BJ (cell line): Measurements from ENCODE around the gene LAG3. TPM values are rescaled to one million over a fixed set of nuclear protein-coding genes. Genes with fewer than 3 reads are reported as not detected.
A peak's percentile ranks its signal among the peaks of the same experiment; 100 is the strongest.

Source experiments
- CTCF ChIA-PET: fragments of 350-600 bp; formaldehyde crosslinking; extraction: SDS; loops from one replicate; lab custom pipeline; 2021; ENCODE audit warnings: antibody characterized with exemption, inconsistent platforms; lab: Yijun Ruan, JAX
- POLR2A ChIA-PET: fragments of 300-600 bp; sonication (Branson Sonifier 250); formaldehyde crosslinking; extraction: SDS; loops from one replicate; lab custom pipeline; 2021; ENCODE audit warnings: antibody characterized with exemption; lab: Charles Lee
- DNase-seq: peaks from one replicate; pipeline ENCODE4 v3.0.0-alpha.2; 2011; ENCODE audit warnings: low read depth
- H3K27me3 ChIP-seq: 2 replicates; pipeline ENCODE4 v1.6.0; 2011; ENCODE audit warnings: low read length; ENCODE audit not compliant: control insufficient read depth, insufficient read depth
- H3K36me3 ChIP-seq: 2 replicates; pipeline ENCODE4 v1.5.1; 2011; ENCODE audit warnings: low read length; ENCODE audit not compliant: control insufficient read depth, insufficient read depth
- H3K4me3 ChIP-seq: 2 replicates; pipeline ENCODE4 v1.5.1; 2011; ENCODE audit warnings: low read depth, mild to moderate bottlenecking, control low read depth, low read length
- polyA plus RNA-seq: library from polyadenylated mRNA; depleted of rRNA; stranded (reverse); fragments of >200 nt; gene quantifications from 2 replicates; pipeline ENCODE4 v1.2.3, GENCODE V29; 2011
- TF ChIP-seq, protein P1 (sequence below): IDR thresholded peaks from 2 replicates; pipeline ENCODE4 v1.5.1; 2011; ENCODE audit warnings: low read depth, mild to moderate bottlenecking, control low read depth, inconsistent platforms, low read length, moderate library complexity; ENCODE audit not compliant: insufficient read depth

LAG3 gene
- polyA plus RNA-seq, 1 experiment, result 0.50 TPM

DNA sequence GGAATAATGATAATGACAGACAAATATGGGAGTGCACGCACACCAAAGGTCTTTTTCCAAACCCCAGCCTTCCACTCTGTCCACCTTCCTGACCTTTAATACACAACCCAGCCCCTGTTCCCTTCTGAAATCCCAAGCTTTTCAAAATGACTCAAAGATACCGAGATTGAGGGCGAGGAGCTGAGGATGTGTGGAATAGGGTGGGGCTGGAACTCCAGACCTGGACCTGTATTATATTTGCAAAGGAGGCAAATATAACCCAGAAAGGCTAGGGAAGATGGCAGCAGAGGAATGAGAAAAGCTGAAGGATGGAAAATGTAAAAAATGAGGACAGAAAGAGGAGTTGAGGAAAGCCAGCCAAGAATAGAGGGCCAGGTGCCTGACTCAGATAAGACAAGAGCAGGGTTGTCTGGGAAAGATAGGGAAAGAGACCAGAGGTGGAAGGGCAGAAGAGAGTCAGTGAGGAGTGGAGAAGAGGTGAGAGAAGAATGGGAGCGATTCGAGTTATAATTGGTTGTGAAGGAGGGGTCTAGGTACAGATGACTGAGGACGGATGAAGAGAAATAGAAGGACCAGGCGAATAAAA lies 7.2 kb upstream of the LAG3 start:
- H3K4me3 ChIP-seq, result no peak overlapping the region
- POLR2A ChIA-PET, result interaction anchor here (1.0 to 1.5 kb wide), 3 partner anchors 13 to 56 kb away, joined by 3 to 8 read pairs (median 5); no protein-coding TSS in a partner anchor
- no peak for DNase-seq
- no peaks in the 10 kb centered on the region for H3K27me3 ChIP-seq
- H3K36me3 ChIP-seq, result peaks cover 4% of the 10 kb centered on the region
- CTCF ChIA-PET, result interaction anchor here (1.2 to 5.6 kb wide), 7 partner anchors 12 to 103 kb away, joined by 4 to 103 read pairs (median 9); partner anchors contain the start of genes MLF2 and ZNF384
- TF ChIP-seq, protein P1, sequence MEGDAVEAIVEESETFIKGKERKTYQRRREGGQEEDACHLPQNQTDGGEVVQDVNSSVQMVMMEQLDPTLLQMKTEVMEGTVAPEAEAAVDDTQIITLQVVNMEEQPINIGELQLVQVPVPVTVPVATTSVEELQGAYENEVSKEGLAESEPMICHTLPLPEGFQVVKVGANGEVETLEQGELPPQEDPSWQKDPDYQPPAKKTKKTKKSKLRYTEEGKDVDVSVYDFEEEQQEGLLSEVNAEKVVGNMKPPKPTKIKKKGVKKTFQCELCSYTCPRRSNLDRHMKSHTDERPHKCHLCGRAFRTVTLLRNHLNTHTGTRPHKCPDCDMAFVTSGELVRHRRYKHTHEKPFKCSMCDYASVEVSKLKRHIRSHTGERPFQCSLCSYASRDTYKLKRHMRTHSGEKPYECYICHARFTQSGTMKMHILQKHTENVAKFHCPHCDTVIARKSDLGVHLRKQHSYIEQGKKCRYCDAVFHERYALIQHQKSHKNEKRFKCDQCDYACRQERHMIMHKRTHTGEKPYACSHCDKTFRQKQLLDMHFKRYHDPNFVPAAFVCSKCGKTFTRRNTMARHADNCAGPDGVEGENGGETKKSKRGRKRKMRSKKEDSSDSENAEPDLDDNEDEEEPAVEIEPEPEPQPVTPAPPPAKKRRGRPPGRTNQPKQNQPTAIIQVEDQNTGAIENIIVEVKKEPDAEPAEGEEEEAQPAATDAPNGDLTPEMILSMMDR, result no peak

DNA sequence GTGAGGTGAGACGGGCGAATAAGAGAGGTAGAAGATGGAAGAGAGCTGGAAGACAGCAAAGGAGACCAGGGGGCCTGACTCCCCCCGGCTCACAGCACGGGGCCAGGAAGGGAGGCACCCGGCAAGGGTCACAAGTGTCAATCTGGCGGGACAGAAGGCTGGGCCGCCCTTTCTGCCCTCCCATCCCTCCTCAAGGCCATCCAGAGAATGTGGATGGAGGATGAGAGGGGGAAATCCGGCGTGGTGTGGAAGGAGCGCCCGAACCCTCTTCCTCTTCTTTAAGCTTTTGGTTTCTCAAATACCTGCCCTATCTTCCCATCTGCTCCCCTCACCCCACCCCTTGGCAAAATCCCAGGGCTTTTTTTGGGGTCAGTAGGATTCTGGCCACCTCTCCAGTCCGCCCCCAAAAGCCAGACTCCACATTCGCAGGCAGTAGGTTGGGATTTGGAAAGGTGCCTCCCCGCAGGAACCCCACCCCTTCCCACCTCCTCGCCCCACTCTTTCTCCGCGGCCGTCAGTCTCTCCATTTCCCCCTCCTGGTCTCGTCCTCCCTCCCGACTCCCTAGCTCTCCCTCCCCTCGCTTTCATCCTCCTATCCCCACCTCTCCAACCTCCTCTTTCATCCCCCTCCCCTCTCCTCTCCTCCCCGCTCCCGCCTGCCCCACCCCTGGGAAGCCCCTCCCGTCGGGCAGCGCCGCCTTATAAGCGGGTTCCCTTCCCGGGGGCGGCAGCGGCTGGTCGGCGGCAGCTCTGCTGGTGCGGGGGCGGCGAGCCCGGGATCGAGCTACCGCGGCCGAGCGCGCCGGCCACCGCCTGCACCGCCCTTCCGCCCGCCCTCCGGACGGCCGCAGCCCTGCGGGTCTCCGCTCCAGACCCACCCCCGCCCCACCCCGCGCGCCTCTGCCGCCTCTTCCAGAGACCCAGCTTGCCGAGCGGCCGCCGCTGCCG lies 6.4 kb upstream of the LAG3 start, which contains the start of gene PTMS:
TSS of gene PTMS (plus strand) at position 730 of the 948 bp plus-strand sequence. CDS start 343 bp downstream, outside the sequence.
- POLR2A ChIA-PET, result interaction anchor here (0.6 to 1.9 kb wide), 9 partner anchors 12 to 163 kb away, joined by 3 to 18 read pairs (median 4); partner anchors contain the start of genes MLF2 and ZNF384
- peaks cover 10% of the 10 kb centered on the region for H3K36me3 ChIP-seq
- peak within 1 kb of the TSS; percentile 59 for H3K4me3 ChIP-seq
- no peaks in the 10 kb centered on the region for H3K27me3 ChIP-seq
- CTCF ChIA-PET, result interaction anchor here (0.9 to 5.6 kb wide), 19 partner anchors 9 to 213 kb away, joined by 3 to 103 read pairs (median 6); partner anchors contain the start of genes CDCA3, MLF2, USP5 and ZNF384
- DNase-seq, result peak; percentile 59
- TF ChIP-seq, protein P1, result no peak

DNA sequence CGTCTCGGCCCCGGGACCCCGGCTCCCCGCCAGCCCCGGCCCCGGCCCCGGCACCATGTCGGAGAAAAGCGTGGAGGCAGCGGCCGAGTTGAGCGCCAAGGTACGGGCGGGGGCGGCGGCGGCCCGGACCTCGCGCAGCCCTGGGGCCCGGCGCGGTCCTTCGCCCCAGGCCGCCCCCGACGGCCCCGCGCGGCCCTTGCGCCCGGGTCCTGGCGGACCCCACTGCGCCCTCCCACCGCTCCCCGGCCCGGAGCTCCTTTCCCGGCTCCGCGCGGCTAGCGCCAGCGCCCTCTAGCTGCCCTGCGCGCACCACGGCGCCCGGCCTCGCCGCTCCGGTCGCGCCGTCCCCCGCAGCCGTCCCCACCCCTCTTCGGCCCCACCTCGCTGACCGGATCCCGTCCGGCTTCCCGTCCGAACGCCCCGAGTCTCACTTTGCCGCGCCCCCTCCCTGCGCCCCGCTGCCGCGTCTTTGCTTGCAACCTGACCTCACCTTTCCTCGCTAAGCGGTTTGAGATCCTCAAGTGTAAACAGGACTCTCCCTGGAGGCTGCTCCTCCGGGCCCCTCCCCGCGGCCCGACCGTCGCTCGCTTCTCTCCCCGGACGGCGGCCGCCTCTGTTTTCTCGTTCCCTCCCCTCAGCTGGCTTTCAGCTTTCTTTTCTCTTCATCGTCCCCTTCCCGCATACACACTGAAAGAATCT lies 5.5 kb upstream of the LAG3 start:
- TF ChIP-seq, protein P1, result peak; percentile 38; the same call in 1 of the 2 replicates
- POLR2A ChIA-PET, result interaction anchor here (0.9 to 1.9 kb wide), 3 partner anchors 12 to 77 kb away, joined by 4 to 18 read pairs (median 14); partner anchors contain the start of genes MLF2 and ZNF384

DNA sequence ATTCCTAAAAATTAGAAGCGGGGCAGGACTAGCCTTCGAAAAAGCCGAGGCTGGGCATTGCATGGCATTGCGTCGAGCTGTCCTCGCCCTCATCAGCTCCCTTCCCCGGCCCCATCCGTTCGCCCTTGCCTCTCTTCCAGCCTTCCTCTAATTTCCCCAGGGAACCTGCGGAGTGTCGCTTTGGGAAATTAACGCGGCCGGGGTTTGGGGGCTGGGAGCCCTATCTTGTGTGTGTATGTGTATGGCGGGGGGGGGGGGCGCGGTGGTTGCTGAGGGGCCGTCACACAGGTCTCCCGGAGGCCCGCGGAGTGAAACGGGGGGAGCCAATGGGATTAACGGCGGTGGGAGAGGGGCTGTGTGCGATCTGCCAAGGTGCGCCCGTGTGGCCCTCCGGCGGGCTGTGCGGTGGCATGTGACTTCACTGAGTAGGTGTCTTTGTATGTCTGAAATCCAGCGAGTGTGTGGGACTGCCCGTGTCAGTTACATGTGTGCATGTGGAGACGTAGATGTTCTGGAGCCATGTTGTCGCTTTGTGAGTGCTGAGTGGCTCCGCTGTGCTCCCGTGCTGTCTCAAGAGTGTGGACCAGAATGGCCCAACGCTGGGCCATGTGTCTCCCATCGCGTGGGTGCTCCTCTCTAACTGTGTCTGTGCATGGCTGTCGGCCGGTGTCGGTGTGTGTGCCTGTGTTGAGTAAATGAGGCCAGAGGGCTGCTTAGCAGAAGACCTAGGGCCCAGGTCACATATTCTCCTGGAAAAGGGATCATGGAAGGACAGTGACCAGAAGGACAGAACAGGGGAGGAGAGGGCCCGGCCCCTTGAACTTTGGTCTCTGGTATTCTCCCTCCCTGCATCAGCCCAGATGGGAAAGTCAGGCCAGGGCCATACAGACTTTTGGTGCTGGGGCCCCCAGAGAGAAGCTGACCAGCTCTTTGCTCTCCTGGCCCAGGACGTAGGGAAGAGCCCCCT lies 4.7 kb upstream of the LAG3 start:
- TF ChIP-seq, protein P1, result no peak
- no peak for DNase-seq

More for the DNA sequence above, 5.5 kb upstream of the LAG3 start:
- Histone ChIP-seq H3K4me3 (peak overlapping the region; percentile 59), H3K27me3 (no peaks in the 10 kb centered on the region), H3K36me3 (peaks cover 13% of the 10 kb centered on the region)
- no peak for DNase-seq
- CTCF ChIA-PET, result interaction anchor here (0.6 to 5.6 kb wide), 23 partner anchors 8 to 256 kb away, joined by 3 to 103 read pairs (median 5); partner anchors contain the start of genes CDCA3, MLF2, USP5 and ZNF384

More for the DNA sequence above, 4.7 kb upstream of the LAG3 start:
- Histone ChIP-seq H3K36me3 (peaks cover 13% of the 10 kb centered on the region), H3K27me3 (no peaks in the 10 kb centered on the region), H3K4me3 (peak overlapping the region; percentile 59)
- CTCF ChIA-PET, result interaction anchor here (0.6 to 5.6 kb wide), 18 partner anchors 7 to 255 kb away, joined by 3 to 103 read pairs (median 6); partner anchors contain the start of genes MLF2 and ZNF384
- POLR2A ChIA-PET, result interaction anchor here (1.7 to 1.9 kb wide), 2 partner anchors 14 to 78 kb away, joined by 14 to 18 read pairs; partner anchors contain the start of genes MLF2 and ZNF384
